GM12878 (cell line): ENCODE measurements around the gene KERA.

Source experiments
- POLR2A ChIP-seq: IDR thresholded peaks from 2 replicates; pipeline ENCODE4 v1.6.1; 2011; ENCODE audit warnings: low read depth, mild to moderate bottlenecking, low read length
- ZBTB33 ChIP-seq: fragments of 450-650 bp; IDR thresholded peaks from 2 replicates; pipeline ENCODE4 v1.6.1; 2017; ENCODE audit warnings: mild to moderate bottlenecking
- TF ChIP-seq, protein P1 (sequence below), 3 experiments: IDR thresholded peaks in 2 of 3; conservative IDR thresholded peaks in 1 of 3; 2 replicates each; pipeline ENCODE4 v1.5.1; 2011; ENCODE audit warnings: low read depth in 3 of 3, low read length in 3 of 3, mild to moderate bottlenecking in 3 of 3, control low read depth in 2 of 3, moderate library complexity in 2 of 3, inconsistent platforms in 1 of 3, mixed read lengths in 1 of 3; ENCODE audit not compliant: control insufficient read depth in 2 of 3, insufficient read depth in 1 of 3; ENCODE audit errors: extremely low read depth in 1 of 3

DNA sequence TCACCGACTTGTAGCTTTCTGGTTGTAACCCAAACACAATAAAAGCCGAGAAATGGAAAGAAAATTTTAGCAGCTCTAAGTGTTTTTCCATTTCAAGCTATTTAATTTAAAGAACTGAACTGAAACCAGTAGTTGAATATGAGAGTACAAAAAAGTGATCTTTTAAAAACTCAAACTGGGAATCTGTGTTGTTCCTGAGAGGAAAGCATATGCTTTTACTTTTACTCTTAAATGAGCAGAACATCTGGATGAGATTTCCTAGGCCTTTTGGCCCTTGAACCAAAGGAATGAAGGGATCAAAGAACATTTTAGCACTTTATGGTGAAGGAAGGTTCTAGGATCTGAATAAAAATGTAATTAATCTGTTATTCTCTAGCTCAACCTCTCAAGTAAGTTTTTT lies 1.3 kb downstream of the KERA start:
- TF ChIP-seq ZBTB33 (no peak), POLR2A (no peak)
- TF ChIP-seq, protein P1, sequence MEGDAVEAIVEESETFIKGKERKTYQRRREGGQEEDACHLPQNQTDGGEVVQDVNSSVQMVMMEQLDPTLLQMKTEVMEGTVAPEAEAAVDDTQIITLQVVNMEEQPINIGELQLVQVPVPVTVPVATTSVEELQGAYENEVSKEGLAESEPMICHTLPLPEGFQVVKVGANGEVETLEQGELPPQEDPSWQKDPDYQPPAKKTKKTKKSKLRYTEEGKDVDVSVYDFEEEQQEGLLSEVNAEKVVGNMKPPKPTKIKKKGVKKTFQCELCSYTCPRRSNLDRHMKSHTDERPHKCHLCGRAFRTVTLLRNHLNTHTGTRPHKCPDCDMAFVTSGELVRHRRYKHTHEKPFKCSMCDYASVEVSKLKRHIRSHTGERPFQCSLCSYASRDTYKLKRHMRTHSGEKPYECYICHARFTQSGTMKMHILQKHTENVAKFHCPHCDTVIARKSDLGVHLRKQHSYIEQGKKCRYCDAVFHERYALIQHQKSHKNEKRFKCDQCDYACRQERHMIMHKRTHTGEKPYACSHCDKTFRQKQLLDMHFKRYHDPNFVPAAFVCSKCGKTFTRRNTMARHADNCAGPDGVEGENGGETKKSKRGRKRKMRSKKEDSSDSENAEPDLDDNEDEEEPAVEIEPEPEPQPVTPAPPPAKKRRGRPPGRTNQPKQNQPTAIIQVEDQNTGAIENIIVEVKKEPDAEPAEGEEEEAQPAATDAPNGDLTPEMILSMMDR (IDR thresholded peaks at IDR 0.05 in 2 of 3, conservative IDR thresholded peaks at IDR 0.05 in 1 of 3; ENCODE audit: control insufficient read depth in 2 of 3, extremely low read depth in 1 of 3, insufficient read depth in 1 of 3, low read depth in 3 of 3, low read length in 3 of 3) = no peak
